Kidney glomerular epithelial cell (primary cell): Measurements from ENCODE around the gene NPR3.

Source experiments
- DNase-seq: peaks from one replicate; lab custom pipeline; 2025; lab: John Stamatoyannopoulos, UW

Gene NPR3

GRCh38 chr5:32712481-32713360, 1.6 kb downstream of the NPR3 start:
- no peak for DNase-seq

GRCh38 chr5:32713361-32713769, 2.2 kb downstream of the NPR3 start:
- DNase-seq: no peak

GRCh38 chr5:32713770-32714381, 2.8 kb downstream of the NPR3 start:
- DNase-seq: peak; percentile 41

DNA sequence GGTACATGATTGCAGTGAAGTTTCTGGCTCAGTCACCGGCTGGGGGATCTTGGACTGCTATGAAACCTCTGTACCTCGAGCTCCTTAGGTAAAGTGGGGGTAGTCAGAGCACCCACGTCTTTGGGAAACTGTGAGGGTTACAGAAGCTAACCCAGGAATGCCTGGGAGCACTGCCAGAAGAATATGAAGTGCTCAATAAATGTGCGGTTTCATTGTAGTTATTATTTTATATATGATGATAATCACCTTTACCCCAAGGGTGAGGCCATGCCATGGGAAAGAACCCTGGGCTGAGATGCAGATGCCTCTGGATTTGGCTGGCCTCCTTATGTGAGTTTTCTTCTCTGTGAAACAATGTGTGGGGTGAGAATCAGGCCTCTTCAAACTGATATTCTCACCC, 3.7 kb downstream of the NPR3 start:
- peak; percentile 32 for DNase-seq

DNA sequence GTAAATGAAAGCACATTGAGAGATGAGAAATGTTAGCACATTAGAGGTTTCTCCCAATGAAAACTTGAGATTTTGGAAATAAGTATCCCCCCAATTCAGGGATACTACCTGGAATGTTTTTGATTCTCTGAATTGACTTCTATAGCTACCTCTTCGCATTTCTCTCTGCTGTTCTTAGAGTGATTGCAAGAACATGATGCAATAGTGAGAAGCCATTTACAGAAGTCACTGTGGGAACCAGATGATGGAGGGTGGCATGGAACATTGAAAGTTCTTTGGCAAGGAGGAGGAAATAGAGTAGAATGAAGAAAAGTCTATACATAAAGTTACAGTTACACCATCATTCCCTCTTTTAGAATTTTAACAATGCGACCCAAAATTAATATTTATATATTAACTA, 9.2 kb downstream of the NPR3 start:
- no peak for DNase-seq

DNA sequence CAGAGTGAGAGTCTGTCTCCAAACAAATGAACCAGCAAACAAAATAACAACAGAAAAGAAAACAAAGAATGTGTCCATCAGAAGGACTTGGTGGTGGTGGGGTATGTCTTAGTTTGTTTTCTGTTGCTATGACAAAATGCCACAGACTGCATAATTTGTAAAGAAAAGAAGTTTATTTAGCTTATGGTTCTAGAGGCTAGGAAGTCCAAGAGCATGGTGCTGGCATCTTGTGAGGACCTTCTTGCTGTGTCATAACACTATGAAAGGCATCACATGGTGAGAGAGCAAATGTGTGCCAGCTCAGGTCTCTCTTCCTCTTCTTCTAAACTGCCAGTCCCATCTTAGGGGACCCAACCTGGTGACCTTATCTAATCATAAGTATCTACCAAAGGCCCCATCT, 10.5 kb downstream of the NPR3 start:
- no peak for DNase-seq

DNA sequence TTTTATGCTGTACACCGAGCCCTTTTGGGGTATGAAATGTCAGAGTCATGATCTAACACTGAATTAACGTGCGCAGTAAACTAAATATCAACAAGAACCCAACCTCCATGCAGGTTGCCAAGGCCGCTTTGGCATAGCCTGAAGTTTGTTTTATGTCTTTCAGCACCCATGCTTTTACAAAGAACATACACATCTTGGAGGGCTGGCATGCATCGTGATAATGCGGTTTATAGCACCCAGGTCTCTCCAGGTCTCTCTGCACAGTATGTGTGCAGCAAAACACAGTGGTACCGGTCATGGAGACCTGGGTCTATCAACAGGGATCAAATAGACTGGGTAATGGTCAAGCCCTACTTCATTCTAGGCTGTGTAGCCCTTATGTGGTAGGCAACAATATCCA, 11.8 kb downstream of the NPR3 start:
- no peak for DNase-seq

GRCh38 chr5:32724526-32724925, 13.4 kb downstream of the NPR3 start:
- DNase-seq: no peak

- no peak for DNase-seq
These were observed 15.0 kb downstream of the NPR3 start for GRCh38 chr5:32726086-32726557.

DNA sequence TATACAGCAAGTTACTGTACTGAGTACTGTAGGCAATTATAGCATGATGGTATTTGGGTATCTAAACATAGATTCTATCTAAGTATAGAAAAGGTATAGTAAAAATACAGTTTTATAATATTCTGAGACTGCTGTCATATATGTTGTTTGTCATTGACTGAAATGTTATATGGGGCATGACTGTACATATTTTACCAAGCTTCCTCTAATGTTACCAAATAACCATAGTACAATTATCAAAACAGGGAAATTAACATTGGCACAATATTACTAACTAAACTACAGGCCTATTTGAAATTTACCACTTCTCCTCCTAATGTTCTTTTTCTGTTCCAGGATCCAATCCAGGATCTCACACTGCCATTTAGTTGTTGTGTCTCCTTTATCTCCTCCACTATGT, 18.5 kb downstream of the NPR3 start:
- no peak for DNase-seq

DNA sequence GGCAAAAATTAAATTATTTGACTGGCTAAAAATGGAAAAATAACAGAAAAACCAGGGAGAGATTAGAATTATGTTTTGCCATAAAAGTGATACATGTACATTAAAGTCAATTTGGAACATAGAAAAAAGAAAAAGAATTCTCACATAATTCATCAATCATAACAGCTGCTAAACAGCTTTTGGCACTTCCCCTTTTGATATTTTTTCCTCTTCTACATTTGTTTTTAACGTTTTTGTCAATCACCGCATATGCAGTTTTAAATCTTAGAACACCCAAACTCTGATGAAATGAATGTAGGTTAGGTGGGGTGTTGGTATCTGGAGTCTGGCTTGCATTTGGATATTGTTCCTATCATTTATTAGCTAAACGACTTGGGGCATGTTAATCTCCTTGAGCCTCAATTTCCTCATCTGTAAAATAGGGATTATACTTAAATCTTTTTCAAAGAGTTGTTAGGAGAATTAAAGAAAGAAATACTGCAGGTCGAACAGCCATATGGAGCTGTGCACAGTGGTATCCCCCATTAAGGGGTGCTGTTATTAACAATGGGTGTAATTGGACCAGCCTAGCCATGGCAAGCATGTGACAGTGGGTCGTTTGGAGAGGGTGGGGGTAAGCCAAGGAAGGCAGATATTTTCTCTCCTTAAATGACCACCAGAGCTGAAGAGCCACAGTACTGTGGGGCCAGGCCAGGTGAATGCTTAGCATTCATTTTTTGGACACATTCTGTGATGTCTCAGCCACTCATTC, 22.6 kb downstream of the NPR3 start:
- no peak for DNase-seq

- no peak for DNase-seq
These were observed 23.8 kb downstream of the NPR3 start for GRCh38 chr5:32734827-32735378.

DNA sequence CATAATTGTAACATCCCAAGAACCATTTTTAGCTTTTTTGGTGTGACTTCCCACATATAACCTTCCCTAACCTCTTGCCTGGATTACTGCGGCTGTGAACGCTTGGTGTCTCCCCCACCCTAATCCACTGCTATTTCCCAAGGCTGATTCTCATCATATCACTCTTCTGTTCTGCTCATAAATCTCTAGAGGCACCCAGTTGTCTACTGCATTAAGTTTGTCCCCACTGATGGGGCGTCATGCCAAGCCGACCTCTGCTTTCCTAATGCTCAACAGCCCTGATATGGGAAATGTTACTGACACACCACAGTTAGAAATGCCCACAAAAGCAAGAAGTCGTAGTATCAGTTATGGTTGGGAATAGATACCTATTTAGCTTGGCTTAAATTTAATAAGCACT, 24.4 kb downstream of the NPR3 start:
- no peak for DNase-seq

DNA sequence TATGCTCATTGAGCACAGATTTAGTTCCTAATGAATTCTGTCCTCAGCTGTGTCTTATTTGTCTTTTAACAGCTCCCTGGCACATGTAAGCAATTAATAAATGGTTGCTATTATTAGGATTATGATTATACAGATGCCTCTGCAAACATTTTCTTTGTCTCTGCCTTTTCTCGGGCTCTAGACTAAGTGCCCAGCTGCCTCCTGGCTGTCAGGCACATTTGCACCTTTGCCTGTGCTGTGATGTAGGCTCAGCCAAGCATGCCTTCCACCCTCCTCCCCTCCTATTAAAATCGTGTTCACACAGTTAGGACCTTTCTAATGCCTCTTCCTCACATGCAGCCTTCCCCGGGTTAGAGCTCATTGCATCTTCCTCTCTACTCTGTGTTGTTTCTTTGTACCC, 25.7 kb downstream of the NPR3 start:
- DNase-seq: no peak

- no peak for DNase-seq
These were observed 29.5 kb downstream of the NPR3 start for GRCh38 chr5:32740651-32741050.

DNA sequence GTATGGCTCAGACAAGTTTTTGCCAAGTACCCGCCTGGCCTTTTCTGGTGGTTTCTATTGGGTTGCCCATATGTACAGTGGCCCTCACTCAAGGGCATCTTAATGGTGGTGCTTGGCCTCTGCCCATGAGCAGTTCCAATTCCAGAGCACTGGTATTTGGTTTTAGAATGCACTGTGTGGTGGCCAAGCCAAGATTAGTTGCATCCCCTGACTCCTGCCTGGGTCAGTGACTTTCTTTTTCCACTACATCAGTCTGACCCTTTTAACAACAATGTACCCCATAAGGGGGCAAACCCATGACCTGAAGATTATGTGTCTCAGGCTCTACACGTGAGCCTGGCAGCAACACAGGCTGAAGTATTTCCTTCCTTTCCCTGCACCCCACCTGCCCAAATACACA, 34.2 kb downstream of the NPR3 start:
- no peak for DNase-seq

GRCh38 chr5:32752411-32752810, 41.3 kb downstream of the NPR3 start:
- DNase-seq: no peak

DNA sequence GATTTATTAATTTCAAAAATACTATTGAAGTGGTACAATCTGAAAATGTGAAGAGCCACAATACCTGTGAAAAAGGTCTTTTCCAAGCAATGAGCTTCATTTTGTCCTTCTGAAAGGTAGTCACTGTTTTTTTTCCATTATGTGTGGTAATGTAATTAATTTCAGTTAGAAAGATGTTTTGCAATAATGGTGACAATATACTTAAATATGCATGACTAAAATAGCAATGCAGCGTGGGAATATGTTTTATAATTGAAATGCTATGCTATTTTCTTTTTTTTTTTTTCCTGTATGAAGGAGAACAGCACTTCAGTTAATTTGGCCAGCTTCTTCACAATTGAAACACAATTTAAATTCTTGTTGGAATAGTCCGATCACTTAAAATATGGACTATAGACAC, 41.9 kb downstream of the NPR3 start:
- no peak for DNase-seq

DNA sequence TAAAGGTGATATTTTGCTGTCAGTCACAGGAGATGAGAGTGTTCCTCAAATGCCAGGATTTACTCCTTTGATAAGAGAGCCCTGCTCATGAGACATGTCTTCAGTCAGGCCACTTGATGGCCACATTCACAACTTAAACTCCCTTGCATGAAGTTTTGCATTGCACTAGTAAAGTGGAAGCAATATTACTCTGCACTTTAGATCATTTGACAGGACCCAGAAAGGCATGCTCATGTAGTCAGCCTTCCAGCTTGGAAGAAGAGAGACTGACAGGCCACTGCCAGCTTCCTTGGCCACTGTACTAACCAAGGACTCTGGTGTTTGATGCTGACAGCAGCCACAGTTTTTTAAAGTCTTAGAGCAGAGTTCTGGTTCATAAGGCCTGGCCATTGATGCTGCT, 42.6 kb downstream of the NPR3 start:
- DNase-seq: no peak

DNA sequence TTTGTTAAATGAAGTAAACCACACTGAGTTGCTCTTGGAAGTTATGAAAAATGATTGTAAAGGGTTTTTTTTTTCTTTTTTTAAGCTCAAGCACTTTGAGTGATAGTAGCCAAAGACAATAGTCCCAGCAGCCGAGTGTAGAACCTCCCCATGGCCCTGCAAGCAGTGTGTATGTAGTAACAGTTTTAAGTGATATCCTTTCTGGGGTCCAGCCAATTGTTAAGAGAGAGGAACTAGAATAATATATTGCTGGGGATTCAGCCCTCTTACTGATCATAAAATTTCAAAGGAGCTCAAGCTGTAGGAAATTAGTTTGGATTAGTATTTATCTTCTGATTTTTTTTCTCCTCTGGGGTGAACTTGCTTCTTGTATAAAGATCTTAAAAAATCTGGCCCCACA, 43.2 kb downstream of the NPR3 start:
- DNase-seq: no peak

GRCh38 chr5:32760091-32760509, 49.0 kb downstream of the NPR3 start:
- peak; percentile 58 for DNase-seq

DNA sequence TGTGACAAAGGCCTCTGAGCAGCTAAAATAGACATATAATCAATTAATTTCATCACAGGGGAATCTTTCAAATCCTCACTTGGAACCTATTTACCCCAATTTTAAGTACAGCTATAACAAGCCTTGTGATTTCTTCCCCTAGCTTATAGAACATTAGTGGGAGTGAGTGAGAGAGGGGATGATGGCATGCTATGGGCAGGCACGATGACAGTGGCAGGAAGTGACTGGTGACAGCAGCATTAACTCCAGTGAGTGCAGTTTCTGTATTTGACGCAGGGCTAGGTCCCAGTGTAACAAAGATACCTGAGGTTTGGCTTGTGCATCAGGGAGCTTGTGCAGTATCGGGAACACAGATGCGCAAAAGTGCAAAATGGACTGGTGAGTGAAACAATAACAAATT, 54.1 kb downstream of the NPR3 start:
- no peak for DNase-seq
